ENCODE data around the gene ERCC1. TPM values are rescaled to one million over a fixed set of nuclear protein-coding genes. Genes with fewer than 3 reads are reported as not detected.
A peak's percentile ranks its signal among the peaks of the same experiment; 100 is the strongest.

Gene ERCC1
- total RNA-seq, 2 donors from 2014 or later: 110 to 126 TPM

- TF ChIP-seq CTCF (IDR thresholded peaks at IDR 0.05): peak in 1 of 2 donors; percentile 39
- Histone ChIP-seq H3K27ac (peak within 1 kb of the TSS; percentile 95 to 98), H3K4me1 (peaks cover 0 to 30% of the 10 kb centered on the region in 2 donors), H3K27me3 (no peaks in the 10 kb centered on the region), H3K9me3 (no peaks in the 10 kb centered on the region), H3K36me3 (no peaks in the 10 kb centered on the region), H3K4me3 (peak within 1 kb of the TSS; percentile 51 to 77)
- DNase-seq (ENCODE audit: low spot score): peak; percentile 97
These were observed 43.9 kb upstream of the ERCC1 start, which contains the start of gene FOSB for GRCh38 chr19:45467456-45468158. Gene FOSB (plus strand): TSS chr19:45467996. CDS start chr19:45468587, 591 bp downstream.

- no peaks in the 10 kb centered on the region for H3K36me3 ChIP-seq
- peaks cover 0 to 25% of the 10 kb centered on the region in 2 donors for H3K4me1 ChIP-seq
- no peaks in the 10 kb centered on the region for H3K27me3 ChIP-seq
- no peak for TF ChIP-seq CTCF (IDR thresholded peaks at IDR 0.05)
- no peak for DNase-seq (ENCODE audit: low spot score)
- peak overlapping the region; percentile 51 to 77 for H3K4me3 ChIP-seq
- H3K9me3 ChIP-seq: no peaks in the 10 kb centered on the region
- H3K27ac ChIP-seq: peak overlapping the region; percentile 95 to 98
These were observed 43.4 kb upstream of the ERCC1 start for GRCh38 chr19:45467115-45467455.

- no peaks in the 10 kb centered on the region for H3K9me3 ChIP-seq
- H3K27ac ChIP-seq: no peak overlapping the region
- TF ChIP-seq CTCF (IDR thresholded peaks at IDR 0.05): no peak
- H3K27me3 ChIP-seq: no peaks in the 10 kb centered on the region
- no peaks in the 10 kb centered on the region for H3K36me3 ChIP-seq
- DNase-seq (ENCODE audit: low spot score): no peak
- no peak overlapping the region for H3K4me3 ChIP-seq
- peaks cover 0 to 20% of the 10 kb centered on the region in 2 donors for H3K4me1 ChIP-seq
These were observed 41.2 kb upstream of the ERCC1 start for GRCh38 chr19:45464852-45465441.

GRCh38 chr19:45464274-45464673 lies 40.6 kb upstream of the ERCC1 start:
- Histone ChIP-seq H3K27ac (no peak overlapping the region), H3K9me3 (no peaks in the 10 kb centered on the region), H3K4me1 (peaks cover 0 to 16% of the 10 kb centered on the region in 2 donors), H3K4me3 (no peak overlapping the region), H3K27me3 (no peaks in the 10 kb centered on the region), H3K36me3 (no peaks in the 10 kb centered on the region)
- DNase-seq (ENCODE audit: low spot score): no peak
- TF ChIP-seq CTCF (IDR thresholded peaks at IDR 0.05): no peak

- TF ChIP-seq CTCF (IDR thresholded peaks at IDR 0.05): no peak
These were observed 39.5 kb upstream of the ERCC1 start for GRCh38 chr19:45463241-45463640.

More at GRCh38 chr19:45463241-45463640, 39.5 kb upstream of the ERCC1 start:
- DNase-seq (ENCODE audit: low spot score): no peak
- Histone ChIP-seq H3K9me3 (no peaks in the 10 kb centered on the region), H3K36me3 (no peaks in the 10 kb centered on the region), H3K27ac (no peak overlapping the region), H3K27me3 (no peaks in the 10 kb centered on the region), H3K4me3 (no peak overlapping the region), H3K4me1 (peaks cover 0 to 9% of the 10 kb centered on the region in 2 donors)
